GM12891 (cell line): ENCODE measurements around the gene SCAP. TPM values are rescaled to one million over a fixed set of nuclear protein-coding genes. Genes with fewer than 3 reads are reported as not detected.

Experiments
- DNase-seq: peaks from one replicate; pipeline ENCODE4 v3.0.0; 2011; ENCODE audit warnings: low spot score; ENCODE audit not compliant: insufficient read length
- FAIRE-seq: peaks from 2 replicates; lab custom pipeline; 2011; peaks lifted over from hg19 to GRCh38; lab: Jason Lieb, UNC
- PAX5 ChIP-seq: IDR thresholded peaks from 2 replicates; pipeline ENCODE4 v1.6.1; 2011; ENCODE audit warnings: low read length, moderate library complexity, mild to moderate bottlenecking; ENCODE audit not compliant: insufficient read depth, severe bottlenecking
- POLR2A ChIP-seq: IDR thresholded peaks from 2 replicates; pipeline ENCODE4 v1.6.1; 2011; ENCODE audit warnings: low read depth, low read length, control low read depth
- POLR2AphosphoS5 ChIP-seq: IDR thresholded peaks from 2 replicates; pipeline ENCODE4 v1.6.1; 2011; ENCODE audit warnings: low read depth, low read length, control low read depth
- POU2F2 ChIP-seq: IDR thresholded peaks from 2 replicates; pipeline ENCODE4 v1.6.1; 2011; ENCODE audit warnings: low read depth, mild to moderate bottlenecking, control low read depth, low read length, moderate library complexity
- SPI1 ChIP-seq: IDR thresholded peaks from 2 replicates; pipeline ENCODE4 v1.6.1; 2011; ENCODE audit warnings: low read depth, low read length, control low read depth
- TAF1 ChIP-seq: IDR thresholded peaks from 2 replicates; pipeline ENCODE4 v1.6.1; 2011; ENCODE audit warnings: low read depth, low read length, control low read depth
- polyA plus RNA-seq: library from polyadenylated mRNA; unstranded; fragments of >200 nt; gene quantifications from one replicate; pipeline ENCODE4 v1.2.1, GENCODE V29; 2012; ENCODE audit warnings: low read depth, missing spikeins, inconsistent platforms; ENCODE audit not compliant: missing spikeins

SCAP gene
- 16.6 TPM for polyA plus RNA-seq

DNA sequence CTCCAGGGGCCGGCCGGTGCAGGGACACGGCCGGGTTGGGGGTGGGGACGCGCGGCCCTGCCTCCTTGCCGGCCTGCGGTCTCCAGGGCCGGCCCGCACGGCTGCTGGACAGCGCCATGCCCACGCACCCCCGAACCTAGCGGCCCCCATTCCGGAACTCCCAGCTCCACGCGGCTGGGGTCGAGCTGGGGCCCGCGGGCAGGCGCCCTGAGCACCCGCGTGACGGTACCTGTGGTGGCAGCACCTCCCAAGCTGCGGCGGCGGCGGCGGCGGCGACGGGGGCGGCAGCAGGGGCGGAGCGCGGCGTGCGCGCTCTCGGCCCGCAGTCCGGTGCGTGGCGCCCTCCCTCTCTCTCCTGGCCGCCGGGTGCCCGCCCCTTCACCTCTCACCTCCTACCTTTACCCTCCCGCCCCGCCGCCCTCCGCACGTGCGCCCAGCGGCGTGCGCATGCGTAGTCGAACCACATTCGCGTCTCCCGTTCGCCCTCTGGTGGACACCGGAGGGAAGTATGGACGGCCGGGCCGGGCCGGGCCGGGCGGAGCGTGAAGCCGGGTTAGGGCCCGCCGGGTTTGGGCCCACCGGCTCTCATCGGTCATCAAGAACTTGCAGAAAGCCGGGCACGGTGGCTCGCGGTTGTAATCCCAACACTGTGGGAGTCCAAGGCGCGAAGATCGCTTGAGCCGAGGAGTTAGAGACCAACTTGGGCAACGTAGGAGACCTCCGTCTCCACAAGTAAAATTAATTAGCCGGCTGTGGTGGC is at the start of gene SCAP:
TSS of gene SCAP (minus strand) at position 372 of the 760 bp plus-strand sequence. CDS start 32,948 bp downstream, outside the sequence.
- DNase-seq, result peak; percentile 91
- TF ChIP-seq POU2F2 (no peak), POLR2AphosphoS5 (no peak), POLR2A (no peak), PAX5 (peak; percentile 26)
- peak; percentile 99 for FAIRE-seq

DNA sequence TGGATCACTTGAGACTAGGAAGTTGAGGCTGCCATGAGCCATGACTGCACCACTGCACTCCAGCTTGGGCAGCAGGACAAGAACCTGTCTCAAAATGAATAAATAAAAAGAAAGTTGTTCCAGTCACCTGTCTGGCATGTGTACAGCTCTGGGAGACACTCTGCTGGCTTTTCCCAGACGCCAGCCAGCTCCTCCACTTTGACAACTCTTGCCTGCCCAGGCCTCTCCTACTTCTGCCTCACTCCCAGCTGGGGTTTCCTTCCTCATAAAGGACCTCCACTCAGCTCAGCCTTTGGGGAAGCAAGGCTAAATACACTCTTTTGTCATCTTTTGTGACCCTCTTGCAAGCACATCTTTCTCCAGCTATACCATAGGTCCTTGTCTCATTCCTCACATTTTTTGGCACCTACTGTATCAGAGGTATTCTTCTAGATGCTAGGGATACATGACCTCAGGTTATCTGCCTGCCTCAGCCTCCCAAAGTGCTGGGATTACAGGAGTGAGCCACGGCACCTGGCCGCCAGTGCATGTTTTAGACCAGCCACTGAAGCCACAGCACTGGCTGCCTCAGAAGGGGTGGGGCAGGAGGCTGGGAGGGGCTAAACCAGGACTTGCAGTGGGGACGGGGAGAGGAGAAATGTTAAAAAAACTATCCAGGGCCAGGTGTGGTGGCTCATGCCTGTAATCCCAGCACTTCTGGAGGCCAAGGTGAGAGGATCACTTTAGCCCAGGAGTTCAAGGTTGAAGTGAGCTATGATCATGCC is 47.8 kb upstream of the SCAP start:
- no peak for FAIRE-seq
- no peak for TF ChIP-seq PAX5
- no peak for TF ChIP-seq SPI1
- TF ChIP-seq POU2F2, result no peak
- no peak for TF ChIP-seq TAF1
- DNase-seq, result no peak

DNA sequence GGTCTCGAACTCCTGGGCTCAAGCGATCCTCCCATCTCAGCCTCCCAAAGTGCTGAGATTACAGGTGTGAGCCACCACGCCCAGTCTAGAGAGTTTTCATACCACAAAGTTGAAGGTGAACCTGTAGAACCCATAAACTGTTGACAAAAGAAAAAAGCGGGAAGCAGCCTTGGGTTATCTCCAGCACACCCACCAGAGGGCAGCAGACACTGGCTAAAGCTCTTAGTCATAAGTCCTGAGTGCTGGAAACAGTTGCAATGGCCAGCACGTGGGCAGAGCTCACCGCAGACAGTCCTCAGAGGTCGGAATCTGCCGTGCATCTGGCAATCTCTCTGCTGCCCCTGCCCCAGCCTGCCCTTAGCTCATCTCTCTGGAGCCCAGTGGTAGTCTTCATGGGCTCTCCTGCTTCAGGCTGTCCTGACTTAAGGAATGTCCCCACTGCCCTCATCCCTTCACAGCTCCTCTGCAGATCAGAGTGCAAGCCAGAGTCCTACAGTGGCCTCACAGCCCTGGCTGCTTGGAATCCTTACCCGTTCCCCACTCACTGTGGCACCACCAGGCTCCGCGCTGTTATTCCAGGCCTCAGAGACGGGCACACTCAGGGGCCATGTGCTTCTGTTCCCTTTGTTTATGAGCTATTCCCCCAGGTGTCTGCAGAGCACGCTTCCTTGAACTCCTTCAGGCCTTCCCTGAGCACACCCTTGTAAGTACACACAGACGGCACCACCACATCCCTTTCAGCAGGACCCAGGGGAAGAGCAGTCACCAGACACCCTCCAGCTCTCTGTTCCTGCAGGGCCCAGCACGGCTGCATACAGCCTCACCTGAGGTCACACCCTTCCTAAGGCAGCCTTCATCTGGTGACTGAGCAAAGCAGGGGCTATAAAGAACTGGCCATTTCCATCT is 46.6 kb upstream of the SCAP start:
- DNase-seq (peak; percentile 57), FAIRE-seq (peak; percentile 99)
- TF ChIP-seq PAX5, result no peak
- no peak for TF ChIP-seq POLR2AphosphoS5
- no peak for TF ChIP-seq POU2F2
- TF ChIP-seq TAF1, result no peak
- TF ChIP-seq POLR2A, result no peak

DNA sequence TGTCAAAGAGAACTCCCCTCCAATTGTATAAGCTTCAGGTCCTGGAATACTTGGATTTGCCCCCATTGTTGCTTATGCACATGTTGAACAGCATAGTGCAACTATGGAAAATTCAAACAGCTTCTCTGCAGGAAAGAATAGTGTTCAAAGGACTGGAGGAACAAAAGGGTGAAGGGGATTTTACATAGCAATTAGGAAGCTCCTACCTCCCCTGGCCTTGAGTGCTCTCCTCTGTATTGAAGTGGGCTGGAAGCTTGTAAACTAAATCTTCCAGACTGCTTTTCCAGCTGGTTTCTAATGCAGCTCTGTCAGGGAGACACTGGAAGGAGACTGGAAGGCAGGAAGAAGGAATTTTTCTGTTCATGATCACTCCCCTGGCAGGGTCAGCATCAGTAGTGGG is 45.0 kb upstream of the SCAP start:
- DNase-seq (no peak), FAIRE-seq (no peak)
- TF ChIP-seq POLR2A, result no peak
- TF ChIP-seq PAX5, result no peak
- no peak for TF ChIP-seq POU2F2
- TF ChIP-seq TAF1, result no peak
- TF ChIP-seq SPI1, result no peak
- TF ChIP-seq POLR2AphosphoS5, result no peak

DNA sequence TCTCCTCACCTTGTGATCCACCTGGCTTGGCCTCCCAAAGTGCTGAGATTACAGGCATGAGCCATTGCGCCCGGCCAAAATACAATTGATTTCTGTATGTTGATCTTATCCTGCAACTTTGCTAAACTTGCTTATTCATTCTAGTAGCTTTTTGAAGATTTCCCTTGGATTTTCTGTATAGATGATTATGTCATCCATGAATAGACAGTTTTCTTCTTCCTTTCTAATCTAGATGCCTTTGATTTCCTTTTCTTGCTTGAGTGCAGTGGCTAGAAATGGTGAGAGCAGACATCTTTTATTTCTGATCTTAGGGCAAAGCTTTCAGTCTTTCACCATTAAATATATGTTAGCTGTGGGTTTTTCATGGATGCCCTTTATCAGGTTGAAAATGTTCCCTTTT is 42.2 kb upstream of the SCAP start:
- FAIRE-seq, result no peak
- DNase-seq, result no peak
- TF ChIP-seq POLR2A, result no peak
- no peak for TF ChIP-seq POLR2AphosphoS5
- TF ChIP-seq TAF1, result no peak
- no peak for TF ChIP-seq SPI1
- no peak for TF ChIP-seq PAX5
- no peak for TF ChIP-seq POU2F2

DNA sequence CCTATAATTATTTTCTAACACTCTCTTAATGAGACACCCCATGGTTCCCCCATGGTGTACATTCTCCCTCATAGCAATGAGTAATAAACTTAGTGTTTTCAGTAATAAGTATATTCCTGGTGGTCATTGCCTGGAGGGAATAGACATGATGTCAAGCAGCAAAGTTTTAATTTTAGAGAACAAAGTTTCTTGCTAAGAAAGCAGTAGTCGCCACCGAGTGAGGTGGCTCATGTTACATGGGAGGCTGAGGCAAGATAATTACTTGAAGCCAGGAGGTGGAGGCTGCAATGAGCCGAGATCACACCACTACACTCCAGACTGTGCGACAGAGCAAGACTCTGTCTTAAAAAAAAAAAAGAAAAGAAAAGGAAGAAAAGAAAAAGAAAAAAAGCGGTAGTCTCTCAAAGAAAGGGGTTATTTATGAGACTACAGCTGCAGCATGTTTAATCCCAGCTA is 40.2 kb upstream of the SCAP start:
- no peak for FAIRE-seq
- no peak for DNase-seq
- TF ChIP-seq PAX5 (no peak), SPI1 (no peak), POLR2A (no peak), TAF1 (no peak), POLR2AphosphoS5 (no peak), POU2F2 (no peak)

DNA sequence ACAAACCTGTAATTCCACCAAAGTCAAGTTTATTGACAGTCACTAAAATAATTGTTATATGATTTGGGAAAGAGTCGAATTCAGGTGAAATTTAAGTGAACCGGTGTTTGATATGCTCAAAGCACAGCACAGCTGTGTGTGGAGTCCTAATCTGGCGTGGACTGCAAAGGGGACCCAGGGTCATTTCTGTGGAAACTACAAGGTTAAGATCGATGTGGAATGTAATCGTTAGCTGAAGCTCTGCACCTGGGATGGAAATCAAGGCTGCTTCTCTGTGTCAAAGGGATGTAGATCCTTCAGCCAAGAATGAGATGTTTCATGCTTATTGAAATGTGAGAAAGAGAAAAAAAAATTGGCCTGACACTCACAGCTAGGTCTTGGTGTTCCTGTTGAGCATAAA is 39.4 kb upstream of the SCAP start:
- no peak for DNase-seq
- no peak for FAIRE-seq

DNA sequence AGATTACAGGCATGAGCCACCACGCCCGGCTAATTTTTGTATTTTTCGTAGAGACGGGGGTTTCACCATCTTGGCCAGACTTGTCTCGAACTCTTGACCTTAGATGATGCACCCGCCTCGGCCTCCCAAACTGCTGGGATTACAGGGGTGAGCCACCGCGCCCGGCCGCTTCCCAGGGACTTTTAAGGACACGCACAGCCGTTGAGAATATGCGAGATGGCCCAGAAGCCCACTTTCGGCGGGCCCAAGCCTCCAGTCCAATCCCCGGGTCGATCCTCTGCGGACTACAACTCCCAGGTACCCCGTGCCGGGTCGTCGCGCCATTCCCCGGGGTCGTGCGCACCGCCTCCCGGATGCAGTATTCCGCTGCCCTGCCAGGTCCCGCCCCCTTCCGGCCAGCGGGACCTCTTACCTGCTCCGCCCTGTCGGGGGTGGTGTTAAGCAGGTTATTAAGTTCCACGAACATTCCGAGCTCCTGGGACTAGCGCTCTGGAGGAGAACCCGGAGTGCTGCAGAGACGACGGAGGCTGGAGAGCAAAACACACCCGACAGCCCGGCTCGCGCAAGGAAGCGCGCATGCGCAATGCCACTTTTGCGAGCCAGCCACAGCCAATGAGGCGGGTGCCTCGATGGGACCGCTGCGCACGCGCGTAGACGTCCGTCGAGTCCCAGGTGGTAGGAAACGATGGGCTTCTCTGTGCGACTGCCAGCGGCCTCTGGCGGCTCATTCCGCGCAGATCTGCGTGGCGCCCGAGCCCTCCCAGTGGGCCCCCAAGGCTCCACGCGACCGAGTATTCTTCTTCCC is 37.6 kb upstream of the SCAP start, which contains the start of gene ELP6:
TSS of gene ELP6 (minus strand) at position 588 of the 805 bp plus-strand sequence. CDS start at position 466, 122 bp downstream.
- TF ChIP-seq POU2F2 (0 out of 2 replicates have a peak, but pooled peaks have one; percentile 7), TAF1 (peak; percentile 38), PAX5 (no peak), SPI1 (no peak), POLR2A (peak; percentile 92), POLR2AphosphoS5 (peak; percentile 93)
- FAIRE-seq (peak; percentile 99), DNase-seq (peak; percentile 92)

More for the DNA sequence above, 39.4 kb upstream of the SCAP start:
- TF ChIP-seq POLR2AphosphoS5 (no peak), POU2F2 (no peak), TAF1 (no peak), SPI1 (no peak), POLR2A (no peak), PAX5 (no peak)
